HG02885 (cell line): ENCODE data around the gene ZBTB17.
"Not testable (repeated sequence)": the region's sequence is repeated elsewhere in the genome, so short reads cannot be mapped to it uniquely, and the experiment has no call there.

Experiments used
- ATAC-seq: cut with Tn5 transposase; IDR thresholded peaks from one replicate; pipeline ENCODE4 v1.9.1; 2021; ENCODE audit warnings: mild to moderate bottlenecking; ENCODE audit not compliant: unreplicated experiment, poor library complexity

ZBTB17 gene

GRCh38 chr1:15975805-15976680 lies at the start of gene ZBTB17:
TSS of gene ZBTB17 (minus strand) at chr1:15976101. CDS start at chr1:15948495, 27,606 bp downstream.
- ATAC-seq, result peak; percentile 89

- ATAC-seq, result no peak
Observed at GRCh38 chr1:16023050-16023653, 47.3 kb upstream of the ZBTB17 start.

- ATAC-seq, result no peak
Observed at GRCh38 chr1:16022393-16022792, 46.5 kb upstream of the ZBTB17 start.

DNA sequence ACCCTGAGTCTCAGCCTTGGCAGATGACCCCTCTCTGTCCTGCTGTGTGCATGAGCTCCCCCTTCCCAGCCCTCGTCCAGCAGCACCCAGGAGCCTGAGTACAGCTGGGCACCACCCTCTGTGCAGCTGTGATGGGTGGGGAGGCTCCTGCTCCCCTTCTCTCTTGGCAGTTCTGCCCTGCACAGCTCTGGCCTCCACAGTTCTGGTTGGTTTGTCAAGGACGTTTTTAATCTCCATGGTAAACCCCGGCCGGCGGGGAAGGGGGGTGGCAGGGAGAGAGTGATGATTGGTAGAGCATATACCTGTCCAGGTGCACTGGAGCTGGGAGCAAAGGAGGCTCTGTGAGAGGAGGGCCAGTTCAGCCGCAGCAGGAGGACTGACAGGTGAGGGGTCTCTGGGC lies 45.8 kb upstream of the ZBTB17 start, which contains the start of gene CLCNKA:
TSS of gene CLCNKA (plus strand) at position 356 of the 400 bp plus-strand sequence. CDS start 584 bp downstream, outside the sequence.
- no peak for ATAC-seq

GRCh38 chr1:16020878-16021277 lies 45.0 kb upstream of the ZBTB17 start:
- ATAC-seq, result not testable (repeated sequence)

- ATAC-seq, result no peak
Observed at GRCh38 chr1:16020325-16020724, 44.4 kb upstream of the ZBTB17 start.

DNA sequence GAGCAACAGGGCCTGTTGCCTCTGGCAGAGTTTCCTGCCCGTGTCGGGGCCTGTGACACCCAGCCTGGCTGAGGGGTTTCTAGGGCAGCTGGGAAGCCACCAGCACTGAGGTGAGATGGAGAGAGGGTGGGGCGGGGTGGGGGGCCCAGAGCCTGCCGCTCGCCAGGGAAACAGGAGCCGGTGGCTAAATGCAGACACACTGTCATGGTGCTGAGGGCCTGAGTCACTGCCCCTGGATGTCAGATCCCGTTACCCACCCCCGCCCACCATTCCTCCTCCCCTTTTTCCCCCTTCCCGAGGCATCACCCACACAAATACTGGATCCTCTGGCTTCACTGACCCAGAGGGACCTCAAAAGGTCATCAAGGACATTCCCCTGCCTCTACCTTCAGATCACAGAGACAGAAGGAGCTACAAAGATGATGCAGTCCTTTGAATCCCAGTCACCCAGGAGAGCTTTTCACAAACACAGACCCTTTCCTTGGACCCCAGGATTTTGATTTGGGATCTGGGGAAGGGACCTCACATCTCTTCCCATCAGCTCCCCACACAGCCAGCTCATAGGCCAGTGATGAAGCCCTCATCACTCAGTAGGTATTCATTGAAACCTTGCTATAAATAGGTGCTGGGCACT lies 43.9 kb upstream of the ZBTB17 start:
- no peak for ATAC-seq

DNA sequence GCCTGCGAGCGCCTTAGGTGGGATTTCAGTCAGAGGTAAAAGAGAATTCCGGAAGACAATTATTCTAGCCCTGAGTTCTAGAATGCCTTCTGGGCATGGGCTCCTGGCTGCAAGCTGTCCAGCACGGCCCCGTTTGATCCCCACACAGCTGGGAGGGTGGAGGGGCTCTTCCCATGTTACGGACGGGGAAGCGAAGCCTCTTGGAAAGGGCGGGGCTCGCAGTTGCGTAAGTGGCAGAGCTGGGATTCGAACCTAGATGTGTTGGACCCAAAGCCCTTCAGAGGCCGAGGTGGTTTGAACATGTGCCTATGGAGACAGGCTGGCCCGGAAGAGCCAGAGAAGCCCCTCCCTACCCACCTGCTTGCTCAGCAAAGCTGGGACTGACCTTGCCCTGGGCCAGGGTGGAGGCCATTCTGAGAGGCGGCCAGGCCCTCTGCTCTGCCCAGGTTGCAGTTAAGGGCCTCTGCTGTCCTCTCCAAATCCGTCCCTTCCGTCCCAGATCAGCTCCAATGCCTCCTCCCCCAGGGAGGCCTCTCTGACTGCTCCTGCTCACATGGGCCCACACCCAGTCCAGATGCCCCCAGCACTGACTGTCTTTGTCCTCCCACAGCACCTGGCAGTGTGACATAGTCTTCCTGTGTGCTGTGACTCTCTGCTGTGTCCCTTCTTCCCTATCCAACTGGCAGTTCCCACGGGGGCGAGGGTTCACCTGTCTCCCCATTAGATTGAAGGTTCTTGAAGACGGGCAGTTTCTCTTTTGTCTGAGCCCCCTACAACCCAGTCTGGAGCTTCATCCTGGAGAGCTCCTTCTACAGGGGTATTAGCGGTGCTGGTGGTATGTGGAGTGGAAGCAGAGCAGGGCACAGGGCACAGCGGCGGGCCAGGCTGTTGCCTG lies 43.1 kb upstream of the ZBTB17 start:
- no peak for ATAC-seq

- no peak for ATAC-seq
Observed at GRCh38 chr1:16018308-16018707, 42.4 kb upstream of the ZBTB17 start.

DNA sequence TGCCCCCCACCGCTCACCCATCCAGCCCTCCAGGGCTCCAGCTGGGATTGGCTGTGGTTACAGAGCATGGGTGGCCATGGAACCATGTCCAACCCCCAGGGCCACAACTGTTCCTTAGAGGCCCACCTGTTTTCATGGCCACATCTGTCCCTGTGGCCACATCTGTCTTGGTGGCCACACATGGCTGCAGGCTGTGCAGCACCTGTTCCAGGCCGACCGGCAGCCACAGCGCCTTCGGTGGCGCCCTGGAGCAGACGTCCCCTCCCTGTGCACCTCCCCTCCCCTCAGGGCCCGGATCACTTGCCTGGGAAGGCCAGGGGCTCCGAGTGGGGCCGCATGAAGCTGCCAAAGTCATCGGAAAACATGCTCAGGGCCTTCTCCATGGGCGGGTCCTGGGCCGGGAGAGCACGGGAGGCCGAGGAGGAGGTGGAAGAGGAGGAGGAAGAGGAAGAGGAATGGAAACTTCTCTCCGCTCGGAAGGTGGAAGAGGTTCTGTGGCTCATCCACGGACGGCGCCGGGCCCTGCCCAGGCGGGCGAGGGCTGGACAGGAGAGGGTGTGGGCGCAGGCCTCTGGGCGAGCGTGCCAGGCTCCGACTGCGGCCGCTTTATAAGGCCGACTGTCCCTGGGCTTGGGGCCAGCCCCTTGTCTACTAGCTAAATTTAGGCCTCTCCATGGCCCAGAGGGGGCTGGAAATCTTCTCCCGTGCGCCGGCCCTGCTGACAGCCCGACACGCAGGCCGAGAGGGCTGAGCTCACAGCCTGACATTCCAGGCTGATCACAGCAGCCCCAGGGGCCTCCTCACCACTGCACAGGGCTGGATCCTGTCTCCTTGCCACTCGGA lies 41.8 kb upstream of the ZBTB17 start, which contains the start of gene HSPB7:
TSS of gene HSPB7 (minus strand) at position 583 of the 843 bp plus-strand sequence. CDS start at position 503, 80 bp downstream.
- ATAC-seq, result no peak

DNA sequence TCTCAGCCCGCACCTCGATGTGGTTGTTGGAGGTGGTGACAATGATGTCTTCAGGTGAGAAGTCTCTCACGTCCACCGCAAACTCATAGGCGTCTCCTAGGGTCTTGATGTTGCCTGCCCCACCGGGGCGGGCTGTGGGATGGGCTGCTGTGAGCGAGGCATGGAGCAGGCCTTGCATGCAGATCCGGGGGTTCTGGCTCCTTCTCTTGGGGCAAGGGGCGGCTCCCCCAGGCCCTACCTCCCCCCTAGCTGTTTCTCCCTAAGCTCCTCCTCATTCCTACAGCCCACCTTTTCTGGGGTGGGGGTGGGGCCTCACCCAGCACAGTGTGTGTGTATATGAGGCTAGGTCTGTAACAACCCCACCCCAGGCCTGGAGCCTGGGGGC lies 41.2 kb upstream of the ZBTB17 start:
- ATAC-seq, result no peak

DNA sequence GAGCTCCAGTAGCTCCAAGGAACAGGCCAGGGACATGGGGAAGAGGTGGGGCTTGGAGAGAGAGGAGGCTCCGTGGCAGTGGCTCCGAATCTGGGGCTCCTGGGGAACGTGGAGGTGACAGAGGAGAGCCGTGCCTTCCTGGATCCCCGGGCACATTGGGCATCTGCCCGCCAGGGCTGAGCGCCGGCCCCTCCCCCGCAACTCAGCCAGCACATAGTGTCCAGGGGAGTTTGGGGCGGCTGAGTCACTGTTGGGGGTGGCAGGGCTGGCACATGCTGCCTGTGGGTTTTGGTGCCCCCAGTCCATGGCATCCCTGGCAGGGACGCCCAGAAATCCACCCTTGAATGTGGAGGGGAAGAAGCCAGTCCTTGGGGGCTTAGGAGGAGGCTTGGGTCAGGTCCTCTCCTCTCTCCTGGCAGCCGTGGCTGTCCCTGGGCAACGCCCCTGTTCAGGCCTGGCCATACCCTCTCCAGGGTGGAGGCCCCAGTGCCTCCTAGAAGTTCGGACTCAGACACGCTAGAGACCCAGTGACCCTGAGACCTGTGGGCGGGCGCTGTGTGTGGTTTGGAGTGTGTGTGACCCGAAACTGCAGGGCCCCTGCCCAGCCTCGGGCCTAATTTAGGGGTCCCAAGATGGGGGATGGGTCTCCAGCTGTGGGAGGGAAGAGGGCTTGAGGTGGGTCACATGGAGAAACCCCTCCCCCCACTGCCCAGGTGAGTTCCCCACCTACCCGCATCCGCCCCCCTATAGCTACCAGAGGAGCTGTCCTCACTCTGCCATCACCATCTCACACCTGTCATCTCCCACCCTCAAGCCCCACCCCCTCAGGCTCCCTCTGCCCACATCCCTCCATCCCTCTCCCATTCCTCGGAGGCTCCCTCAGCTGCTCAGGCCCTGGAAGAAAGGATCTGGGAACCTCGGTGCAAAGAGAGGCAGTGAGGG lies 40.3 kb upstream of the ZBTB17 start:
- ATAC-seq, result no peak

DNA sequence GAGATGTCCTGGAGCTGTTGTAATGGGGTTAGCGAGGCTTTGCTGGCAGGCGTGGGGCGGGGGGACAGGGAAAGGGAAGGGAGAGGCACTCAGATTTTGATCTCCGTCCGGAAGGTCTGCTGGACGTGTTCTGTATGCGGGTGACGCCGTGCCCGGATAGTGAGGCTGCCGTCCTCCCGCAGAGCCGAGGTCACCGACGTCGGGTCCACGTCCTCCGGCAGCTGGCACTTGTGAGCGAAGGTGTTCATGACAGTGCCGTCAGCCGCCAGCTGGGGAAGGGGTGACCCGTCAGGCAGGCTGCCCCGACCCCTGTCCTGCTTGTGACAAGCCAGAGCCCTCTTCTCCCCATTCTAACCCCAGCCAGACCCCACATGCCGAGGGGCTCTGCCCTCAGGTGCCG lies 39.6 kb upstream of the ZBTB17 start:
- ATAC-seq, result no peak

- ATAC-seq, result no peak
Observed at GRCh38 chr1:16014509-16015482, 38.9 kb upstream of the ZBTB17 start.

GRCh38 chr1:16013908-16014258 lies 38.0 kb upstream of the ZBTB17 start:
- no peak for ATAC-seq

- ATAC-seq, result no peak
Observed at GRCh38 chr1:16013220-16013907, 37.5 kb upstream of the ZBTB17 start.
